Neural cell (in vitro differentiated cells): ENCODE data around the gene FCN2. TPM values are rescaled to one million over a fixed set of nuclear protein-coding genes. Genes with fewer than 3 reads are reported as not detected.

Source experiments
- H2AFZ ChIP-seq: fragments of 200-600, 300-800 bp; sonication (generic), shearing (Covaris generic); 2 replicates; pipeline ENCODE4 v1.6.0; 2014; ENCODE audit warnings: low read depth, mild to moderate bottlenecking, antibody characterized with exemption, low read length, moderate library complexity
- H3F3A ChIP-seq: fragments of 200-600 bp; shearing (Covaris generic); 2 replicates; pipeline ENCODE4 v1.6.1; 2016; ENCODE audit warnings: mild to moderate bottlenecking, moderate library complexity, mixed read lengths, antibody characterized with exemption, low read length; ENCODE audit not compliant: insufficient read depth, poor library complexity, severe bottlenecking
- H3K27ac ChIP-seq: fragments of 200-600, 300-800 bp; sonication (generic), shearing (Covaris generic); 2 replicates; pipeline ENCODE4 v1.5.1; 2014; ENCODE audit warnings: mild to moderate bottlenecking, low read length, moderate library complexity
- H3K27me3 ChIP-seq: fragments of 300-800, 200-600 bp; sonication (generic), shearing (Covaris generic); 2 replicates; pipeline ENCODE4 v1.6.0; 2014; ENCODE audit warnings: mild to moderate bottlenecking, low read depth, low read length, moderate library complexity; ENCODE audit not compliant: insufficient read depth
- H3K36me3 ChIP-seq: fragments of 300-800, 200-600 bp; sonication (generic), shearing (Covaris generic); 2 replicates; pipeline ENCODE4 v1.5.1; 2014; ENCODE audit warnings: mild to moderate bottlenecking, antibody characterized with exemption, low read length, moderate library complexity; ENCODE audit not compliant: insufficient read depth
- H3K4me2 ChIP-seq: fragments of 300-800, 200-600 bp; sonication (generic), shearing (Covaris generic); 2 replicates; pipeline ENCODE4 v1.6.0; 2014; ENCODE audit warnings: mild to moderate bottlenecking, low read length
- H3K4me3 ChIP-seq: fragments of 300-800, 200-600 bp; sonication (generic), shearing (Covaris generic); 2 replicates; pipeline ENCODE4 v1.5.1; 2014; ENCODE audit warnings: mild to moderate bottlenecking, low read length, moderate library complexity
- H3K79me2 ChIP-seq: fragments of 200-600 bp; shearing (Covaris generic); replicated peaks from 2 replicates; pipeline ENCODE4 v1.6.0; 2014; ENCODE audit warnings: mild to moderate bottlenecking, low read length, moderate library complexity; ENCODE audit not compliant: insufficient read depth
- H3K9ac ChIP-seq: fragments of 300-800, 200-600 bp; sonication (generic), shearing (Covaris generic); 2 replicates; pipeline ENCODE4 v1.6.1; 2016; ENCODE audit warnings: mild to moderate bottlenecking, low read length, mixed read lengths
- H3K9me2 ChIP-seq: fragments of 200-600 bp; shearing (Covaris generic); 2 replicates; pipeline ENCODE4 v1.6.1; 2016; ENCODE audit warnings: mild to moderate bottlenecking, low read length, mixed read lengths; ENCODE audit not compliant: insufficient read depth
- H3K9me3 ChIP-seq: fragments of 200-600, 300-800 bp; sonication (generic), shearing (Covaris generic); 2 replicates; pipeline ENCODE4 v1.6.1; 2016; ENCODE audit warnings: mild to moderate bottlenecking, mixed run types, low read length, moderate library complexity, mixed read lengths
- H4K20me1 ChIP-seq: fragments of 200-600 bp; shearing (Covaris generic); 2 replicates; pipeline ENCODE4 v1.6.1; 2016; ENCODE audit warnings: mild to moderate bottlenecking, mixed run types; ENCODE audit not compliant: insufficient read depth
- CTCF ChIP-seq: fragments of 450-650 bp; IDR thresholded peaks from 2 replicates; pipeline ENCODE4 v1.5.1; 2014; ENCODE audit warnings: antibody characterized with exemption, mild to moderate bottlenecking, moderate library complexity; ENCODE audit not compliant: poor library complexity, severe bottlenecking
- EP300 ChIP-seq: fragments of 450-650 bp; conservative IDR thresholded peaks from 2 replicates; pipeline ENCODE4 v1.6.1; 2014; ENCODE audit warnings: antibody characterized with exemption, mild to moderate bottlenecking, moderate library complexity; ENCODE audit not compliant: poor library complexity, severe bottlenecking
- EZH2 ChIP-seq: fragments of 200-600, 300-800 bp; shearing (Covaris generic), sonication (generic); IDR thresholded peaks from 2 replicates; pipeline ENCODE4 v1.6.1; 2014; ENCODE audit warnings: antibody characterized with exemption, low read length, borderline replicate concordance, mild to moderate bottlenecking; ENCODE audit not compliant: insufficient read depth, poor library complexity, severe bottlenecking
- MXI1 ChIP-seq: fragments of 450-650 bp; conservative IDR thresholded peaks from 2 replicates; pipeline ENCODE4 v1.6.1; 2014; ENCODE audit warnings: antibody characterized with exemption, mild to moderate bottlenecking; ENCODE audit not compliant: poor library complexity, severe bottlenecking
- POLR2AphosphoS5 ChIP-seq: IDR thresholded peaks from 2 replicates; pipeline ENCODE4 v1.6.1; 2012
- RAD21 ChIP-seq: fragments of 450-650 bp; conservative IDR thresholded peaks from 2 replicates; pipeline ENCODE4 v1.6.1; 2014; ENCODE audit warnings: antibody characterized with exemption, mild to moderate bottlenecking, moderate library complexity
- REST ChIP-seq: IDR thresholded peaks from 2 replicates; pipeline ENCODE4 v1.6.1; 2012; ENCODE audit warnings: borderline replicate concordance
- SMC3 ChIP-seq: fragments of 450-650 bp; conservative IDR thresholded peaks from 2 replicates; pipeline ENCODE4 v1.6.1; 2014; ENCODE audit warnings: antibody characterized with exemption, mild to moderate bottlenecking, moderate library complexity; ENCODE audit not compliant: poor library complexity
- TAF1 ChIP-seq: IDR thresholded peaks from 2 replicates; pipeline ENCODE4 v1.6.1; 2012; ENCODE audit warnings: low read depth
- polyA plus RNA-seq: library from polyadenylated mRNA; depleted of rRNA; stranded (reverse); fragments of >200 nt; gene quantifications from 2 replicates; pipeline ENCODE4 v1.2.3, GENCODE V29; 2014

Gene FCN2
- polyA plus RNA-seq, 1 donor from 2014 or later, result not detected

GRCh38 chr9:134933076-134933659 is 52.6 kb downstream of the FCN2 start:
- no peaks in the 10 kb centered on the region for H3K36me3 ChIP-seq
- no peaks in the 10 kb centered on the region for H3K9me3 ChIP-seq
- H3K4me3 ChIP-seq, result no peak overlapping the region
- H3K9ac ChIP-seq, result no peak overlapping the region
- H3K4me2 ChIP-seq, result no peak overlapping the region
- H3F3A ChIP-seq, result no peaks in the 10 kb centered on the region
- no peaks in the 10 kb centered on the region for H3K79me2 ChIP-seq
- TF ChIP-seq MXI1 (no peak), EZH2 (no peak), TAF1 (no peak), POLR2AphosphoS5 (no peak), CTCF (no peak), SMC3 (no peak), REST (no peak), RAD21 (no peak), EP300 (no peak)
- no peaks in the 10 kb centered on the region for H4K20me1 ChIP-seq
- no peaks in the 10 kb centered on the region for H3K27me3 ChIP-seq
- no peaks in the 10 kb centered on the region for H3K9me2 ChIP-seq
- H2AFZ ChIP-seq, result no peak overlapping the region
- no peak overlapping the region for H3K27ac ChIP-seq

- H3K9me2 ChIP-seq, result no peaks in the 10 kb centered on the region
- no peaks in the 10 kb centered on the region for H3K9me3 ChIP-seq
- H3K9ac ChIP-seq, result no peak overlapping the region
- no peaks in the 10 kb centered on the region for H3K27me3 ChIP-seq
- no peak overlapping the region for H3K4me2 ChIP-seq
- no peaks in the 10 kb centered on the region for H4K20me1 ChIP-seq
- no peaks in the 10 kb centered on the region for H3K79me2 ChIP-seq
- no peak for TF ChIP-seq REST
- no peak for TF ChIP-seq EP300
- TF ChIP-seq MXI1, result no peak
- TF ChIP-seq POLR2AphosphoS5, result no peak
- TF ChIP-seq TAF1, result no peak
- no peak for TF ChIP-seq CTCF
- no peak for TF ChIP-seq SMC3
- no peak for TF ChIP-seq RAD21
- no peak for TF ChIP-seq EZH2
- no peak overlapping the region for H3K27ac ChIP-seq
- H3K4me3 ChIP-seq, result no peak overlapping the region
- H3F3A ChIP-seq, result no peaks in the 10 kb centered on the region
- no peaks in the 10 kb centered on the region for H3K36me3 ChIP-seq
- H2AFZ ChIP-seq, result no peak overlapping the region
Observed at GRCh38 chr9:134935056-134935640, 54.5 kb downstream of the FCN2 start.
